Activated B cell treated with CpG ODN at 0.5 μM for 24 hours (primary cell): ENCODE results near the gene BANF1. TPM values are rescaled to one million over a fixed set of nuclear protein-coding genes. Genes with fewer than 3 reads are reported as not detected.
"Not testable (repeated sequence)": the region's sequence is repeated elsewhere in the genome, so short reads cannot be mapped to it uniquely, and the experiment has no call there.

Experiments used
- ATAC-seq: fragments of 200-7000 bp; cut with Tn5 transposase; one replicate; pipeline ENCODE4 v1.10.0; 2021; ENCODE audit warnings: low read depth, mild to moderate bottlenecking, moderate library complexity
- CTCF ChIA-PET: fragments of 350-600 bp; sonication (Branson Sonifier 250); formaldehyde crosslinking; loops from one replicate; lab custom pipeline; 2021; ENCODE audit warnings: antibody characterized with exemption; lab: Charles Lee
- POLR2A ChIA-PET: fragments of 350-600 bp; sonication (Branson Sonifier 250); formaldehyde crosslinking; loops from one replicate; lab custom pipeline; 2021; ENCODE audit warnings: antibody characterized with exemption; lab: Charles Lee
- DNase-seq: peaks from one replicate; pipeline ENCODE4 v3.0.0; 2022
- H3K27ac Mint-ChIP-seq: one replicate; pipeline ENCODE4 v1.8.0; 2020; ENCODE audit warnings: mixed read lengths
- H3K27me3 Mint-ChIP-seq: one replicate; pipeline ENCODE4 v1.8.0; 2021; ENCODE audit warnings: mixed read lengths
- H3K36me3 Mint-ChIP-seq: one replicate; pipeline ENCODE4 v1.8.0; 2021; ENCODE audit warnings: low read depth, mixed read lengths
- H3K4me1 Mint-ChIP-seq: one replicate; pipeline ENCODE4 v1.8.0; 2021; ENCODE audit warnings: mixed read lengths
- H3K4me3 Mint-ChIP-seq: one replicate; pipeline ENCODE4 v1.8.0; 2020; ENCODE audit warnings: mild to moderate bottlenecking, mixed read lengths
- H3K9me3 Mint-ChIP-seq: one replicate; pipeline ENCODE4 v1.8.0; 2020; ENCODE audit warnings: mixed read lengths
- CTCF ChIP-seq: fragments of 200-600 bp; IDR thresholded peaks from one replicate; pipeline ENCODE4 v1.8.0; 2022; ENCODE audit warnings: antibody characterized with exemption, mild to moderate bottlenecking
- intact Hi-C: fragments of 100-400 bp; cut with micrococcal nuclease; formaldehyde crosslinking; loops from one replicate; pipeline ENCODE4 v1.15.1; 2024
- total RNA-seq: library from RNA; stranded (reverse); gene quantifications from 2 replicates; pipeline ENCODE4 v1.2.3, GENCODE V29; 2022

Gene BANF1
- total RNA-seq, 1 donor from 2014 or later, result 228 TPM

GRCh38 chr11:66008095-66008467, 5.8 kb downstream of the BANF1 start:
- CTCF ChIA-PET, result interaction anchor here (1.1 to 3.4 kb wide), 2 partner anchors 15 to 37 kb away, joined by 3 to 13 read pairs; no protein-coding TSS in a partner anchor
- no peak overlapping the region for H3K4me3 Mint-ChIP-seq
- TF ChIP-seq CTCF, result no peak
- DNase-seq (no peak), ATAC-seq (no peak)
- H3K9me3 Mint-ChIP-seq, result no peaks in the 10 kb centered on the region
- POLR2A ChIA-PET, result interaction anchor here (1.1 kb wide), 1 partner anchor 150 kb away, joined by 3 read pairs; no protein-coding TSS in a partner anchor
- peaks cover 9% of the 10 kb centered on the region for H3K27me3 Mint-ChIP-seq
- intact Hi-C loops, result no loop called here
- H3K27ac Mint-ChIP-seq, result no peak overlapping the region
- H3K4me1 Mint-ChIP-seq, result peaks cover 5% of the 10 kb centered on the region
- H3K36me3 Mint-ChIP-seq, result peaks cover 32% of the 10 kb centered on the region

DNA sequence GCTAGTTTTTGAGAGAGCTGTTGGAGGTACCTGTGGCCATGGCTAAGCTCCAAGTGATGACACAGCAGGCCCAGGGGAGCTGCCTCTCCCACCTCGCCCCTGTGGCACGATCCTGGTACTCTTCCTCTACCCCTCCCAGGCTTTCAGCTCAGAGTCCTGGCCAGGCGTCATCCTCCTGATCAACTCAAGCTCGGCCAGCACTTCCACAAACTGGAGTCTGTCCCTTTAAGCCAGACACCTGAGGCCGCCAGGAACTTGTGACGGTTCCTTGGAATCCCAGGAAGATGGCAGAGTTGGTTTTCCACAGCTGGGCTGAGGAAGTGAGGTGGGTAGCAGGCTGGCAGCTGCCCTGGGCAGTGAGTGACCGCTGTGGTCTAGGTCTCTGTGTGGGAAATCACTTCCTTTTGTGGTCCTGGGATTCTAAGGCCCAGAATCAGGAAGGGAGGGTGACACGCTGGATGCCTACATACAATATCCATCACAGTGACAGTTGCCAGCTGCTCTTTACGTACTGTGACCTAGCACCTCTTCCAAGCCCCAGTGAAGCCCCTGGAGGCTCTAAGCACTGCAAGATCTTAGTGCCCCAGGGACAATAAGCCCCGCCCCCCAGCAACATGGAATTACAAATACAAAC, 6.3 kb downstream of the BANF1 start:
- H3K4me3 Mint-ChIP-seq, result no peak overlapping the region
- TF ChIP-seq CTCF, result no peak
- H3K27ac Mint-ChIP-seq, result no peak overlapping the region
- ATAC-seq (no peak), DNase-seq (no peak)
- CTCF ChIA-PET, result interaction anchor here (1.1 to 3.4 kb wide), 2 partner anchors 14 to 37 kb away, joined by 3 to 13 read pairs; no protein-coding TSS in a partner anchor
- POLR2A ChIA-PET, result interaction anchor here (0.7 to 1.1 kb wide), 2 partner anchors 76 to 150 kb away, joined by 3 read pairs; no protein-coding TSS in a partner anchor
- intact Hi-C loops, result no loop called here
- H3K27me3 Mint-ChIP-seq, result peaks cover 10% of the 10 kb centered on the region
- peaks cover 28% of the 10 kb centered on the region for H3K36me3 Mint-ChIP-seq
- peaks cover under 1% of the 10 kb centered on the region for H3K4me1 Mint-ChIP-seq
- H3K9me3 Mint-ChIP-seq, result no peaks in the 10 kb centered on the region

GRCh38 chr11:66010036-66010435, 7.7 kb downstream of the BANF1 start:
- peaks cover 15% of the 10 kb centered on the region for H3K36me3 Mint-ChIP-seq
- DNase-seq, intact Hi-C loops, ATAC-seq, H3K4me3 Mint-ChIP-seq, H3K4me1 Mint-ChIP-seq, H3K27ac Mint-ChIP-seq, H3K9me3 Mint-ChIP-seq: not testable (repeated sequence)
- CTCF ChIA-PET, result interaction anchor here (0.7 to 3.4 kb wide), 2 partner anchors 13 to 20 kb away, joined by 3 to 13 read pairs; no protein-coding TSS in a partner anchor
- H3K27me3 Mint-ChIP-seq, result peaks cover 13% of the 10 kb centered on the region
- POLR2A ChIA-PET, result interaction anchor here (0.7 kb wide), 1 partner anchor 12 kb away, joined by 8 read pairs; no protein-coding TSS in a partner anchor

DNA sequence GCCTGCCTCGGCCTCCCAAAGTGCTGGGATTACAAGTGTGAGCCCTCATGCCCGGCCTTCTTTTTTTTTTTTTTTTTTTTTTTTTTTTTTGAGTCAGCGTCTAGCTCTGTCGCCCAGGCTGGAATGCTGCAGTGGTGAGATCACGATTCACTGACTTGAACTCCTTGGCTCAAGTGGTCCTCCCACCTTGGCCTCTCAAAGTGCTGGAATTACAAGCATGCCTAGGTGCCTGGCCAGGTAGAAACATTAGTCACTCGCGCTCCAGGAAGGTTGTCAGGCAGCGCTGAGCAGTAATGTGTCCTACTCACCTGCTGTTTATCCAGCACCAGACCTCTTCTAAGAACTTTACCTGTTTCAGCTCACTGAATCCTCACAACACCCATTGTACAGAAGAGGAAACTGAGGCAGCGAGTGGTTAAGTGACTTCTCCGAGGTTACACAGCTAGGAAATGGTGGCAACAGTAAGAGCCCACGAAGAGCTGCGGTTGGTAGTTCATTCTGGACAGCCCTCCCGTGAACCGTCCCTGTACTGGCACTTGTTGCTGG, 9.0 kb downstream of the BANF1 start:
- ATAC-seq (no peak), DNase-seq (no peak)
- no peaks in the 10 kb centered on the region for H3K9me3 Mint-ChIP-seq
- peaks cover 4% of the 10 kb centered on the region for H3K36me3 Mint-ChIP-seq
- no peak for TF ChIP-seq CTCF
- H3K4me1 Mint-ChIP-seq, result no peaks in the 10 kb centered on the region
- ChIA-PET POLR2A (interaction anchor here (1.0 kb wide), 1 partner anchor 9 kb away, joined by 3 read pairs; the partner anchor contains the start of genes BANF1 and EIF1AD), CTCF (no interaction called here)
- intact Hi-C loops, result no loop called here
- no peak overlapping the region for H3K27ac Mint-ChIP-seq
- peaks cover 13% of the 10 kb centered on the region for H3K27me3 Mint-ChIP-seq
- no peak overlapping the region for H3K4me3 Mint-ChIP-seq

- ChIA-PET POLR2A (interaction anchor here (0.5 to 1.0 kb wide), 2 partner anchors 9 to 121 kb away, joined by 3 to 4 read pairs; partner anchors contain the start of genes BANF1, CCDC85B and EIF1AD), CTCF (no interaction called here)
- DNase-seq, result no peak
- no peaks in the 10 kb centered on the region for H3K4me1 Mint-ChIP-seq
- no peak for TF ChIP-seq CTCF
- H3K4me3 Mint-ChIP-seq, result no peak within 1 kb of the TSS
- no peak within 1 kb of the TSS for H3K27ac Mint-ChIP-seq
- ATAC-seq, result no peak
- H3K27me3 Mint-ChIP-seq, result peaks cover 13% of the 10 kb centered on the region
- peaks cover under 1% of the 10 kb centered on the region for H3K36me3 Mint-ChIP-seq
- no peaks in the 10 kb centered on the region for H3K9me3 Mint-ChIP-seq
- intact Hi-C loops, result no loop called here
Measured at GRCh38 chr11:66011785-66012303, 9.5 kb downstream of the BANF1 start, which contains the start of gene CST6. CST6 (plus strand) TSS chr11:66012008; CDS start chr11:66012045, 37 bp downstream.
